HEK293 (cell line): ENCODE results near the gene NMNAT3.

Experiments used
- CTCF ChIA-PET: fragments of 350-600 bp; formaldehyde crosslinking; extraction: SDS; loops from one replicate; lab custom pipeline; 2021; ENCODE audit warnings: antibody characterized with exemption; lab: Yijun Ruan, JAX
- POLR2A ChIA-PET: fragments of 300-600 bp; formaldehyde crosslinking; extraction: SDS; loops from one replicate; lab custom pipeline; 2020; ENCODE audit warnings: antibody characterized with exemption, inconsistent platforms; lab: Yijun Ruan, JAX
- H3K27ac ChIP-seq: fragments of 200-500 bp; sonication (Bioruptor generic); 2 replicates; pipeline ENCODE4 v1.5.1; 2014; ENCODE audit warnings: low read depth, low read length, control low read depth, inconsistent platforms; ENCODE audit errors: extremely low read depth
- H3K36me3 ChIP-seq, 2 experiments: fragments of 200-500 bp in 1 of 2; sonication (Bioruptor generic) in 1 of 2; 1 replicate in 1 of 2; 2 replicates in 1 of 2; pipeline ENCODE4 v1.5.1; 2014 to 2017; ENCODE audit warnings: inconsistent platforms in 2 of 2, low read length in 2 of 2; ENCODE audit not compliant: control insufficient read depth in 2 of 2, insufficient read depth in 1 of 2
- H3K4me1 ChIP-seq: fragments of 200-500 bp; sonication (Bioruptor generic); 2 replicates; pipeline ENCODE4 v1.5.1; 2014; ENCODE audit warnings: mild to moderate bottlenecking, low read length, inconsistent platforms; ENCODE audit not compliant: control insufficient read depth, insufficient read depth
- H3K4me3 ChIP-seq: 2 replicates; pipeline ENCODE4 v1.5.1; 2011; ENCODE audit warnings: low read depth, mild to moderate bottlenecking, control low read depth, low read length, moderate library complexity
- H3K9me3 ChIP-seq: fragments of 200-500 bp; sonication (Bioruptor generic); 2 replicates; pipeline ENCODE4 v1.5.1; 2014; ENCODE audit warnings: low read depth, low read length, inconsistent platforms; ENCODE audit not compliant: control insufficient read depth, insufficient read depth
- AEBP2 ChIP-seq: fragments of 450-650 bp; formaldehyde crosslinking; IDR thresholded peaks from 2 replicates; pipeline ENCODE4 v1.5.1; 2016; ENCODE audit warnings: missing biosample characterization, missing genetic modification characterization, borderline replicate concordance
- KLF16 ChIP-seq: fragments of 450-650 bp; formaldehyde crosslinking; IDR thresholded peaks from 2 replicates; pipeline ENCODE4 v1.5.1; 2017; ENCODE audit warnings: missing biosample characterization, missing genetic modification characterization
- KLF17 ChIP-seq: fragments of 450-650 bp; formaldehyde crosslinking; IDR thresholded peaks from 2 replicates; pipeline ENCODE4 v1.5.1; 2016; ENCODE audit warnings: missing biosample characterization, missing genetic modification characterization
- PRDM4 ChIP-seq: fragments of 450-650 bp; formaldehyde crosslinking; IDR thresholded peaks from 2 replicates; pipeline ENCODE4 v1.5.1; 2017; ENCODE audit warnings: missing biosample characterization, missing genetic modification characterization
- TSHZ1 ChIP-seq: fragments of 450-650 bp; formaldehyde crosslinking; IDR thresholded peaks from 2 replicates; pipeline ENCODE4 v1.5.1; 2016; ENCODE audit warnings: missing biosample characterization, missing genetic modification characterization, borderline replicate concordance
- ZBTB17 ChIP-seq: fragments of 450-650 bp; formaldehyde crosslinking; IDR thresholded peaks from 2 replicates; pipeline ENCODE4 v1.5.1; 2016; ENCODE audit warnings: missing biosample characterization, missing genetic modification characterization
- ZBTB8A ChIP-seq: fragments of 450-650 bp; formaldehyde crosslinking; IDR thresholded peaks from 2 replicates; pipeline ENCODE4 v1.5.1; 2016; ENCODE audit warnings: missing biosample characterization, missing genetic modification characterization
- ZNF16 ChIP-seq: fragments of 450-650 bp; formaldehyde crosslinking; IDR thresholded peaks from 2 replicates; pipeline ENCODE4 v1.5.1; 2016; ENCODE audit warnings: low read depth, missing biosample characterization, missing genetic modification characterization
- ZNF175 ChIP-seq: fragments of 450-650 bp; formaldehyde crosslinking; IDR thresholded peaks from 2 replicates; pipeline ENCODE4 v1.5.1; 2016; ENCODE audit warnings: missing biosample characterization, missing genetic modification characterization
- ZNF239 ChIP-seq: fragments of 450-650 bp; formaldehyde crosslinking; IDR thresholded peaks from 2 replicates; pipeline ENCODE4 v1.5.1; 2016; ENCODE audit warnings: missing biosample characterization, missing genetic modification characterization
- ZNF274 ChIP-seq, 2 experiments: fragments of 200-500 bp in 1 of 2; fragments of 450-650 bp in 1 of 2; sonication (Bioruptor generic) in 1 of 2; formaldehyde crosslinking in 1 of 2; IDR thresholded peaks; 2 replicates each; pipeline versions ENCODE4 v1.5.1 to v1.6.1; 2014 to 2016; ENCODE audit warnings: borderline replicate concordance in 1 of 2, inconsistent platforms in 1 of 2, low read length in 1 of 2, missing biosample characterization in 1 of 2, missing genetic modification characterization in 1 of 2
- ZNF341 ChIP-seq: fragments of 450-650 bp; formaldehyde crosslinking; IDR thresholded peaks from 2 replicates; pipeline ENCODE4; 2016; ENCODE audit warnings: low read depth, missing biosample characterization, missing genetic modification characterization
- ZNF37A ChIP-seq: fragments of 450-650 bp; IDR thresholded peaks from 2 replicates; pipeline ENCODE4 v1.5.1; 2018; ENCODE audit warnings: missing biosample characterization, missing genetic modification characterization
- ZNF404 ChIP-seq: fragments of 450-650 bp; formaldehyde crosslinking; IDR thresholded peaks from 2 replicates; pipeline ENCODE4 v1.5.1; 2017; ENCODE audit warnings: missing biosample characterization, missing genetic modification characterization
- ZNF529 ChIP-seq: fragments of 450-650 bp; formaldehyde crosslinking; IDR thresholded peaks from 2 replicates; pipeline ENCODE4 v1.5.1; 2017; ENCODE audit warnings: missing genetic modification characterization, missing biosample characterization; ENCODE audit not compliant: insufficient replicate concordance
- ZNF549 ChIP-seq: fragments of 450-650 bp; IDR thresholded peaks from 2 replicates; pipeline ENCODE4 v1.5.1; 2018; ENCODE audit warnings: missing biosample characterization, missing genetic modification characterization, mild to moderate bottlenecking, inconsistent platforms, moderate library complexity
- ZNF555 ChIP-seq: fragments of 450-650 bp; formaldehyde crosslinking; conservative IDR thresholded peaks from 2 replicates; pipeline ENCODE4 v1.5.1; 2017; ENCODE audit warnings: missing biosample characterization, mild to moderate bottlenecking, missing genetic modification characterization, inconsistent platforms
- ZNF571 ChIP-seq: fragments of 450-650 bp; formaldehyde crosslinking; IDR thresholded peaks from 2 replicates; pipeline ENCODE4 v1.5.0; 2017; ENCODE audit warnings: missing biosample characterization, missing genetic modification characterization
- ZNF747 ChIP-seq: fragments of 450-650 bp; formaldehyde crosslinking; IDR thresholded peaks from 2 replicates; pipeline ENCODE4 v1.5.1; 2016; ENCODE audit warnings: missing biosample characterization, missing genetic modification characterization

The NMNAT3 gene

GRCh38 chr3:139664958-139665357, 12.8 kb downstream of the NMNAT3 start:
- Histone ChIP-seq H3K4me3 (no peak overlapping the region), H3K4me1 (no peaks in the 10 kb centered on the region), H3K9me3 (no peaks in the 10 kb centered on the region), H3K36me3 (no peaks in the 10 kb centered on the region), H3K27ac (no peak overlapping the region)
- TF ChIP-seq ZBTB8A (no peak), ZNF549 (tag by site-specific recombination) (no peak), ZNF747 (tag by site-specific recombination) (no peak), ZNF555 (tag by site-specific recombination) (no peak), ZNF571 (tag by site-specific recombination) (no peak), ZNF37A (tag by site-specific recombination) (no peak), ZNF404 (tag by site-specific recombination) (no peak), ZNF274 (IDR thresholded peaks at IDR 0.05; ENCODE audit: low read length) (no peak), ZNF274 (tag by site-specific recombination; IDR thresholded peaks at IDR 0.05; ENCODE audit: borderline replicate concordance) (no peak), PRDM4 (tag by site-specific recombination) (no peak), ZNF341 (tag by site-specific recombination) (no peak), ZNF175 (no peak), KLF16 (tag by site-specific recombination) (no peak), ZBTB17 (tag by site-specific recombination) (no peak), AEBP2 (no peak), ZNF529 (tag by site-specific recombination) (no peak), ZNF16 (tag by site-specific recombination) (no peak), ZNF239 (tag by site-specific recombination) (no peak), KLF17 (tag by site-specific recombination) (no peak), TSHZ1 (tag by site-specific recombination) (no peak)
- POLR2A ChIA-PET = no interaction called here
- CTCF ChIA-PET = no interaction called here
